NT2/D1 (cell line): ENCODE results near the gene ZSWIM5.

ENCODE experiments used
- SUZ12 ChIP-seq: IDR thresholded peaks from 2 replicates; pipeline ENCODE4 v1.6.1; 2011; ENCODE audit not compliant: insufficient read length, insufficient read depth; ENCODE audit errors: extremely low read depth
- ZNF274 ChIP-seq: IDR thresholded peaks from 2 replicates; pipeline ENCODE4 v1.6.1; 2011; ENCODE audit warnings: mild to moderate bottlenecking, low read depth, low read length

- TF ChIP-seq SUZ12, result no peak
- TF ChIP-seq ZNF274, result no peak
Measured at GRCh38 chr1:45033356-45033755, 173.0 kb downstream of the ZSWIM5 start.
